H9 (cell line): ENCODE results near the gene LITAF. TPM values are rescaled to one million over a fixed set of nuclear protein-coding genes. Genes with fewer than 3 reads are reported as not detected.

Source experiments
- DNase-seq: peaks from one replicate; pipeline ENCODE4 v3.0.0-alpha.2; 2017
- H2AFZ ChIP-seq: one replicate; pipeline ENCODE4 v1.6.1; 2013; ENCODE audit warnings: mild to moderate bottlenecking, low read length, control low read depth, moderate library complexity
- H2AK5ac ChIP-seq: 2 replicates; pipeline ENCODE4 v1.6.1; 2013; ENCODE audit warnings: low read length, control low read depth, mixed read lengths; ENCODE audit not compliant: insufficient read length
- H2BK120ac ChIP-seq: one replicate; pipeline ENCODE4 v1.6.1; 2013; ENCODE audit warnings: low read depth, mild to moderate bottlenecking, low read length, control low read depth, inconsistent platforms; ENCODE audit not compliant: poor library complexity, severe bottlenecking
- H2BK12ac ChIP-seq: 2 replicates; pipeline ENCODE4 v1.6.1; 2013; ENCODE audit warnings: low read length, control low read depth, mixed read lengths, low read depth; ENCODE audit not compliant: insufficient read length
- H2BK15ac ChIP-seq: 2 replicates; pipeline ENCODE4 v1.6.1; 2013; ENCODE audit warnings: low read depth, low read length, control low read depth
- H2BK20ac ChIP-seq: one replicate; pipeline ENCODE4 v1.6.1; 2013; ENCODE audit warnings: low read depth, mild to moderate bottlenecking, low read length, control low read depth, inconsistent platforms; ENCODE audit not compliant: poor library complexity, severe bottlenecking
- H2BK5ac ChIP-seq: 2 replicates; pipeline ENCODE4 v1.6.1; 2013; ENCODE audit warnings: low read length, control low read depth, mixed read lengths; ENCODE audit not compliant: insufficient read length
- H3K14ac ChIP-seq: 2 replicates; pipeline ENCODE4 v1.6.1; 2013; ENCODE audit warnings: low read length, control low read depth; ENCODE audit not compliant: insufficient read depth
- H3K18ac ChIP-seq: 2 replicates; pipeline ENCODE4 v1.6.1; 2013; ENCODE audit warnings: low read depth, mild to moderate bottlenecking, mixed read lengths, low read length, control low read depth; ENCODE audit not compliant: insufficient read length
- H3K23ac ChIP-seq: 2 replicates; pipeline ENCODE4 v1.6.1; 2013; ENCODE audit warnings: low read length, control low read depth, mixed read lengths, low read depth; ENCODE audit not compliant: insufficient read length
- H3K23me2 ChIP-seq: 2 replicates; pipeline ENCODE4 v1.6.1; 2013; ENCODE audit warnings: low read depth, mild to moderate bottlenecking, mixed read lengths, low read length, control low read depth; ENCODE audit not compliant: insufficient read length, poor library complexity, severe bottlenecking
- H3K27ac ChIP-seq: 2 replicates; pipeline ENCODE4 v1.5.1; 2013; ENCODE audit warnings: low read length, control low read depth, mixed read lengths, low read depth; ENCODE audit not compliant: insufficient read length
- H3K27me3 ChIP-seq: 2 replicates; pipeline ENCODE4 v1.6.1; 2013; ENCODE audit warnings: low read length, control low read depth, inconsistent platforms; ENCODE audit not compliant: insufficient read depth
- H3K4ac ChIP-seq: 2 replicates; pipeline ENCODE4 v1.6.1; 2013; ENCODE audit warnings: low read depth, mild to moderate bottlenecking, control low read depth, inconsistent platforms, low read length, moderate library complexity
- H3K4me1 ChIP-seq: 2 replicates; pipeline ENCODE4 v1.6.1; 2013; ENCODE audit warnings: low read length, control low read depth, inconsistent platforms; ENCODE audit not compliant: insufficient read depth
- H3K4me2 ChIP-seq: 2 replicates; pipeline ENCODE4 v1.6.1; 2013; ENCODE audit warnings: low read length, control low read depth, mixed read lengths; ENCODE audit not compliant: insufficient read length, insufficient read depth
- H3K56ac ChIP-seq: 2 replicates; pipeline ENCODE4 v1.6.1; 2013; ENCODE audit warnings: low read depth, mild to moderate bottlenecking, mixed read lengths, low read length, control low read depth; ENCODE audit not compliant: insufficient read length
- H3K79me1 ChIP-seq: 2 replicates; pipeline ENCODE4 v1.6.1; 2013; ENCODE audit warnings: low read depth, mild to moderate bottlenecking, moderate library complexity, low read length, control low read depth, inconsistent platforms; ENCODE audit not compliant: insufficient read depth, poor library complexity, severe bottlenecking
- H3K79me2 ChIP-seq: 2 replicates; pipeline ENCODE4 v1.6.1; 2013; ENCODE audit warnings: low read length, control low read depth, inconsistent platforms; ENCODE audit not compliant: insufficient read depth
- H3K9ac ChIP-seq: 2 replicates; pipeline ENCODE4 v1.6.1; 2013; ENCODE audit warnings: low read length, control low read depth, mixed read lengths; ENCODE audit not compliant: insufficient read length; ENCODE audit errors: extremely low read depth
- H3K9me3 ChIP-seq: one replicate; pipeline ENCODE4 v1.6.1; 2013; ENCODE audit warnings: low read depth, low read length, inconsistent platforms; ENCODE audit not compliant: control insufficient read depth
- H3T11ph ChIP-seq: one replicate; pipeline ENCODE4 v1.6.1; 2013; ENCODE audit warnings: mild to moderate bottlenecking, low read length, control low read depth, inconsistent platforms
- H4K20me1 ChIP-seq: one replicate; pipeline ENCODE4 v1.6.1; 2013; ENCODE audit not compliant: control insufficient read depth, insufficient read length, insufficient read depth
- H4K5ac ChIP-seq: 2 replicates; pipeline ENCODE4 v1.6.1; 2013; ENCODE audit warnings: low read depth, mild to moderate bottlenecking, mixed read lengths, low read length, control low read depth; ENCODE audit not compliant: insufficient read length
- H4K8ac ChIP-seq: replicated peaks from 2 replicates; pipeline ENCODE4 v1.6.1; 2013; ENCODE audit warnings: low read length, control low read depth, mixed read lengths, low read depth; ENCODE audit not compliant: insufficient read length
- H4K91ac ChIP-seq: 2 replicates; pipeline ENCODE4 v1.6.1; 2013; ENCODE audit warnings: low read depth, mild to moderate bottlenecking, moderate library complexity, mixed read lengths, low read length, control low read depth; ENCODE audit not compliant: insufficient read length
- H3K27ac Mint-ChIP-seq, 3 experiments: 2 replicates in 2 of 3; 3 replicates in 1 of 3; pipeline ENCODE4 v1.8.0; 2020 to 2021; ENCODE audit warnings: mixed read lengths in 3 of 3, mild to moderate bottlenecking in 1 of 3, moderate library complexity in 1 of 3
- H3K27me3 Mint-ChIP-seq: 2 replicates; pipeline ENCODE4 v1.8.0; 2021; ENCODE audit warnings: low read depth, mild to moderate bottlenecking, moderate library complexity, mixed read lengths
- H3K36me3 Mint-ChIP-seq, 3 experiments: 2 replicates in 2 of 3; 3 replicates in 1 of 3; pipeline ENCODE4 v1.8.0; 2020 to 2021; ENCODE audit warnings: low read depth in 3 of 3, mixed read lengths in 3 of 3; ENCODE audit not compliant: insufficient read depth in 1 of 3
- H3K4me1 Mint-ChIP-seq, 2 experiments: 2 replicates each; pipeline ENCODE4 v1.8.0; 2020; ENCODE audit warnings: mixed read lengths in 2 of 2
- H3K4me3 Mint-ChIP-seq, 2 experiments: 2 replicates in 1 of 2; 3 replicates in 1 of 2; pipeline ENCODE4 v1.8.0; 2020 to 2021; ENCODE audit warnings: mild to moderate bottlenecking in 2 of 2, mixed read lengths in 2 of 2, moderate library complexity in 1 of 2
- H3K9me3 Mint-ChIP-seq, 2 experiments: 2 replicates in 1 of 2; 3 replicates in 1 of 2; pipeline ENCODE4 v1.8.0; 2020; ENCODE audit warnings: mild to moderate bottlenecking in 2 of 2, mixed read lengths in 2 of 2, moderate library complexity in 1 of 2
- WGBS: extraction: QIAGEN DNeasy Blood & Tissue Kit; methylation state at CpG from one replicate; pipeline ENCODE4 v1.1.7; 2013; ENCODE audit warnings: missing lambda C conversion rate, low lambda C conversion rate, mixed read lengths; ENCODE audit not compliant: insufficient read length; ENCODE audit errors: extremely low coverage; 5-methylcytosine and 5-hydroxymethylcytosine counted together
- total RNA-seq: library from RNA; stranded (reverse); gene quantifications from 2 replicates; pipeline ENCODE4 v1.2.1, GENCODE V29; 2021
- TF ChIP-seq, protein P1 (sequence below): fragments of 200-600 bp; sonication (generic); conservative IDR thresholded peaks from 3 replicates; pipeline ENCODE4 v1.8.0; 2021; ENCODE audit warnings: antibody characterized with exemption, mild to moderate bottlenecking

The LITAF gene
- total RNA-seq, 1 experiment from 2014 or later = 249 TPM

- peaks cover 0 to 3% of the 10 kb centered on the region in 2 experiments; a peak in 2 of 5 replicates for H3K9me3 Mint-ChIP-seq
- Histone ChIP-seq H3K23me2 (no peaks in the 10 kb centered on the region), H3K18ac (no peak overlapping the region), H3T11ph (no peak overlapping the region), H2BK20ac (no peak overlapping the region), H2AFZ (no peak overlapping the region), H4K20me1 (no peaks in the 10 kb centered on the region), H3K27ac (no peak overlapping the region), H4K91ac (no peak overlapping the region), H2BK15ac (no peak overlapping the region), H2BK120ac (no peak overlapping the region), H3K56ac (no peak overlapping the region), H4K8ac (no peak overlapping the region), H3K23ac (no peak overlapping the region), H3K4ac (no peak overlapping the region), H3K14ac (no peak overlapping the region), H3K9me3 (no peaks in the 10 kb centered on the region), H3K4me1 (peaks cover 5% of the 10 kb centered on the region; the same call in 1 of the 2 replicates), H2BK12ac (no peak overlapping the region), H3K79me1 (no peaks in the 10 kb centered on the region), H2AK5ac (no peak overlapping the region), H3K79me2 (no peaks in the 10 kb centered on the region), H3K27me3 (no peaks in the 10 kb centered on the region), H2BK5ac (no peak overlapping the region), H3K4me2 (no peak overlapping the region), H3K9ac (no peak overlapping the region), H4K5ac (no peak overlapping the region)
- no CpG with 5 or more reads among the region's 4 CpGs for WGBS
- H3K4me1 Mint-ChIP-seq = peaks cover 48 to 49% of the 10 kb centered on the region in 2 experiments
- no peak overlapping the region for H3K4me3 Mint-ChIP-seq
- no peak for DNase-seq
- peak overlapping the region; percentile 9 to 74 (median 56) for H3K27ac Mint-ChIP-seq
- no peaks in the 10 kb centered on the region for H3K27me3 Mint-ChIP-seq
- peaks cover 6 to 30% (median 30%) of the 10 kb centered on the region in 3 experiments for H3K36me3 Mint-ChIP-seq
- TF ChIP-seq, protein P1, sequence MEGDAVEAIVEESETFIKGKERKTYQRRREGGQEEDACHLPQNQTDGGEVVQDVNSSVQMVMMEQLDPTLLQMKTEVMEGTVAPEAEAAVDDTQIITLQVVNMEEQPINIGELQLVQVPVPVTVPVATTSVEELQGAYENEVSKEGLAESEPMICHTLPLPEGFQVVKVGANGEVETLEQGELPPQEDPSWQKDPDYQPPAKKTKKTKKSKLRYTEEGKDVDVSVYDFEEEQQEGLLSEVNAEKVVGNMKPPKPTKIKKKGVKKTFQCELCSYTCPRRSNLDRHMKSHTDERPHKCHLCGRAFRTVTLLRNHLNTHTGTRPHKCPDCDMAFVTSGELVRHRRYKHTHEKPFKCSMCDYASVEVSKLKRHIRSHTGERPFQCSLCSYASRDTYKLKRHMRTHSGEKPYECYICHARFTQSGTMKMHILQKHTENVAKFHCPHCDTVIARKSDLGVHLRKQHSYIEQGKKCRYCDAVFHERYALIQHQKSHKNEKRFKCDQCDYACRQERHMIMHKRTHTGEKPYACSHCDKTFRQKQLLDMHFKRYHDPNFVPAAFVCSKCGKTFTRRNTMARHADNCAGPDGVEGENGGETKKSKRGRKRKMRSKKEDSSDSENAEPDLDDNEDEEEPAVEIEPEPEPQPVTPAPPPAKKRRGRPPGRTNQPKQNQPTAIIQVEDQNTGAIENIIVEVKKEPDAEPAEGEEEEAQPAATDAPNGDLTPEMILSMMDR = no peak
Measured at GRCh38 chr16:11561454-11561805, 25.3 kb downstream of the LITAF start.
